Tibial artery (tissue), 4 donors: Measurements from ENCODE around the gene ACOXL.

Experiments used
- DNase-seq, 2 donors: peaks; one replicate each; pipeline ENCODE4 v3.0.0-alpha.2; 2019
- H3K27ac ChIP-seq, 2 donors: fragments of 200-600 bp; sonication (generic) in 1 of 2; 1 replicate in 1 of 2; 2 replicates in 1 of 2; pipeline ENCODE4 v1.5.1; 2018 to 2019; ENCODE audit warnings: mild to moderate bottlenecking in 1 of 2
- H3K27me3 ChIP-seq, 2 donors: fragments of 200-600 bp; sonication (generic) in 1 of 2; one replicate each; pipeline versions ENCODE4 v1.5.1 to v1.6.0; 2016 to 2019
- H3K36me3 ChIP-seq, 3 donors: fragments of 200-600 bp; sonication (generic) in 2 of 3; one replicate each; pipeline ENCODE4 v1.5.1; 2016 to 2019; ENCODE audit warnings: mild to moderate bottlenecking in 2 of 3
- H3K4me1 ChIP-seq, 4 donors: fragments of 200-600 bp; sonication (generic) in 2 of 4; 1 replicate in 3 of 4; 2 replicates in 1 of 4; pipeline ENCODE4 v1.5.1; 2016 to 2019
- H3K4me3 ChIP-seq, 2 donors: fragments of 200-600 bp; sonication (generic) in 1 of 2; 1 replicate in 1 of 2; 2 replicates in 1 of 2; pipeline ENCODE4 v1.5.1; 2018 to 2019; ENCODE audit warnings: mild to moderate bottlenecking in 2 of 2
- H3K9me3 ChIP-seq, 3 donors: fragments of 200-600 bp; sonication (generic) in 1 of 3; one replicate each; pipeline ENCODE4 v1.5.1; 2016 to 2019
- CTCF ChIP-seq, 2 experiments: fragments of 200-600 bp in 1 of 2; fragments of 450-650 bp in 1 of 2; IDR thresholded peaks; one replicate each; pipeline ENCODE4 v1.5.1; 2017 to 2019; ENCODE audit warnings: antibody characterized with exemption in 2 of 2, mild to moderate bottlenecking in 1 of 2, moderate library complexity in 1 of 2
- intact Hi-C: fragments of 100-400 bp; cut with DNase I; formaldehyde crosslinking; loops from one replicate; pipeline ENCODE4 v1.15.0; 2023; ENCODE audit warnings: low total_unique reads

Gene ACOXL

GRCh38 chr2:110900191-110900590 is 167.8 kb downstream of the ACOXL start:
- H3K4me1 ChIP-seq, result no peaks in the 10 kb centered on the region
- no peak overlapping the region for H3K27ac ChIP-seq
- H3K4me3 ChIP-seq, result no peak overlapping the region
- H3K27me3 ChIP-seq, result peaks cover 0 to 4% of the 10 kb centered on the region in 2 donors
- H3K36me3 ChIP-seq, result no peaks in the 10 kb centered on the region
- intact Hi-C loops, result no loop called here
- H3K9me3 ChIP-seq, result peaks cover 0 to 8% (median 0%) of the 10 kb centered on the region in 3 donors
- DNase-seq, result no peak
- TF ChIP-seq CTCF (IDR thresholded peaks at IDR 0.05), result no peak

- intact Hi-C loops, result no loop called here
- Histone ChIP-seq H3K27me3 (peaks cover 0 to 4% of the 10 kb centered on the region in 2 donors), H3K4me3 (no peak overlapping the region), H3K9me3 (no peaks in the 10 kb centered on the region), H3K36me3 (no peaks in the 10 kb centered on the region), H3K4me1 (no peaks in the 10 kb centered on the region), H3K27ac (no peak overlapping the region)
- no peak for DNase-seq
- no peak for TF ChIP-seq CTCF (IDR thresholded peaks at IDR 0.05)
Measured at GRCh38 chr2:110903548-110903947, 171.2 kb downstream of the ACOXL start.

- no peaks in the 10 kb centered on the region for H3K9me3 ChIP-seq
- no peaks in the 10 kb centered on the region for H3K36me3 ChIP-seq
- no peaks in the 10 kb centered on the region for H3K4me1 ChIP-seq
- no peak for TF ChIP-seq CTCF (IDR thresholded peaks at IDR 0.05)
- H3K27ac ChIP-seq, result no peak overlapping the region
- no peak overlapping the region for H3K4me3 ChIP-seq
- no peak for DNase-seq
- intact Hi-C loops, result no loop called here
- H3K27me3 ChIP-seq, result peaks cover 0 to 4% of the 10 kb centered on the region in 2 donors
Measured at GRCh38 chr2:110904116-110904778, 171.9 kb downstream of the ACOXL start.

GRCh38 chr2:110904779-110905148 is 172.4 kb downstream of the ACOXL start:
- peaks cover 0 to 4% of the 10 kb centered on the region in 2 donors for H3K27me3 ChIP-seq
- TF ChIP-seq CTCF (IDR thresholded peaks at IDR 0.05), result no peak
- intact Hi-C loops, result no loop called here

GRCh38 chr2:110905217-110905616 is 172.8 kb downstream of the ACOXL start:
- Histone ChIP-seq H3K4me3 (no peak overlapping the region), H3K36me3 (no peaks in the 10 kb centered on the region), H3K9me3 (no peaks in the 10 kb centered on the region), H3K27ac (no peak overlapping the region), H3K27me3 (peaks cover 0 to 4% of the 10 kb centered on the region in 2 donors), H3K4me1 (no peaks in the 10 kb centered on the region)
- no peak for TF ChIP-seq CTCF (IDR thresholded peaks at IDR 0.05)
- intact Hi-C loops, result no loop called here
- no peak for DNase-seq

More at GRCh38 chr2:110904779-110905148, 172.4 kb downstream of the ACOXL start:
- Histone ChIP-seq H3K27ac (no peak overlapping the region), H3K9me3 (no peaks in the 10 kb centered on the region), H3K4me3 (no peak overlapping the region), H3K36me3 (no peaks in the 10 kb centered on the region), H3K4me1 (no peaks in the 10 kb centered on the region)
- no peak for DNase-seq
